Fibroblast of peridontal ligament (primary cell): ENCODE measurements around the gene MEF2B.

Experiments
- DNase-seq: peaks from one replicate; pipeline ENCODE4 v3.0.0-alpha.2; 2010; ENCODE audit errors: extremely low read depth

MEF2B gene

GRCh38 chr19:19098703-19099632, 71.1 kb downstream of the MEF2B start:
- DNase-seq, result no peak

- no peak for DNase-seq
These were observed 71.9 kb downstream of the MEF2B start for GRCh38 chr19:19098084-19098702.

- no peak for DNase-seq
These were observed 73.1 kb downstream of the MEF2B start for GRCh38 chr19:19096641-19097627.

- DNase-seq, result no peak
These were observed 74.4 kb downstream of the MEF2B start for GRCh38 chr19:19095691-19096090.
